Measurements from ENCODE around the gene IBA57.

GRCh38 chr1:228208831-228209551 lies 43.4 kb downstream of the IBA57 start:
- TF ChIP-seq POLR2A (IDR thresholded peaks at IDR 0.05): no peak
- TF ChIP-seq CTCF (IDR thresholded peaks at IDR 0.05): no peak
